ENCODE results near the gene KCNAB2.

Gene KCNAB2

GRCh38 chr1:6086762-6087376 is 41.2 kb downstream of the KCNAB2 start:
- Histone ChIP-seq H3K79me2 (ENCODE audit: control insufficient read depth, low read length) (no peaks in the 10 kb centered on the region), H3K9me3 (ENCODE audit: control insufficient read depth, insufficient read depth, low read length) (no peaks in the 10 kb centered on the region), H4K20me1 (ENCODE audit: control insufficient read depth, insufficient read depth, low read depth, low read length) (no peaks in the 10 kb centered on the region), H3K36me3 (ENCODE audit: control insufficient read depth, low read length) (no peaks in the 10 kb centered on the region), H3K4me2 (ENCODE audit: low read length) (no peak overlapping the region), H3K27ac (ENCODE audit: low read depth, low read length) (no peak overlapping the region), H3K27me3 (ENCODE audit: control insufficient read depth, low read length) (no peaks in the 10 kb centered on the region), H3K4me3 (ENCODE audit: low read length) (no peak overlapping the region), H3K9me2 (replicated peaks; ENCODE audit: control insufficient read depth, low read length) (no peaks in the 10 kb centered on the region), H3K4me1 (ENCODE audit: control insufficient read depth, low read length) (no peaks in the 10 kb centered on the region), H3F3A (ENCODE audit: control insufficient read depth, insufficient read depth) (no peaks in the 10 kb centered on the region)
- TF ChIP-seq, protein P1, sequence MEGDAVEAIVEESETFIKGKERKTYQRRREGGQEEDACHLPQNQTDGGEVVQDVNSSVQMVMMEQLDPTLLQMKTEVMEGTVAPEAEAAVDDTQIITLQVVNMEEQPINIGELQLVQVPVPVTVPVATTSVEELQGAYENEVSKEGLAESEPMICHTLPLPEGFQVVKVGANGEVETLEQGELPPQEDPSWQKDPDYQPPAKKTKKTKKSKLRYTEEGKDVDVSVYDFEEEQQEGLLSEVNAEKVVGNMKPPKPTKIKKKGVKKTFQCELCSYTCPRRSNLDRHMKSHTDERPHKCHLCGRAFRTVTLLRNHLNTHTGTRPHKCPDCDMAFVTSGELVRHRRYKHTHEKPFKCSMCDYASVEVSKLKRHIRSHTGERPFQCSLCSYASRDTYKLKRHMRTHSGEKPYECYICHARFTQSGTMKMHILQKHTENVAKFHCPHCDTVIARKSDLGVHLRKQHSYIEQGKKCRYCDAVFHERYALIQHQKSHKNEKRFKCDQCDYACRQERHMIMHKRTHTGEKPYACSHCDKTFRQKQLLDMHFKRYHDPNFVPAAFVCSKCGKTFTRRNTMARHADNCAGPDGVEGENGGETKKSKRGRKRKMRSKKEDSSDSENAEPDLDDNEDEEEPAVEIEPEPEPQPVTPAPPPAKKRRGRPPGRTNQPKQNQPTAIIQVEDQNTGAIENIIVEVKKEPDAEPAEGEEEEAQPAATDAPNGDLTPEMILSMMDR (IDR thresholded peaks at IDR 0.05; ENCODE audit: low read depth, low read length, poor library complexity, severe bottlenecking) = no peak
- no peak for TF ChIP-seq EZH2phosphoT487 (IDR thresholded peaks at IDR 0.05; ENCODE audit: borderline replicate concordance, low read length)

- no peak for TF ChIP-seq EZH2phosphoT487 (IDR thresholded peaks at IDR 0.05; ENCODE audit: borderline replicate concordance, low read length)
- TF ChIP-seq, protein P1 (IDR thresholded peaks at IDR 0.05; ENCODE audit: low read depth, low read length, poor library complexity, severe bottlenecking) = no peak
- H3K4me1 ChIP-seq (ENCODE audit: control insufficient read depth, low read length) = no peaks in the 10 kb centered on the region
- H3K79me2 ChIP-seq (ENCODE audit: control insufficient read depth, low read length) = no peaks in the 10 kb centered on the region
- H3F3A ChIP-seq (ENCODE audit: control insufficient read depth, insufficient read depth) = no peaks in the 10 kb centered on the region
- H3K4me2 ChIP-seq (ENCODE audit: low read length) = no peak overlapping the region
- H3K4me3 ChIP-seq (ENCODE audit: low read length) = no peak overlapping the region
- no peaks in the 10 kb centered on the region for H3K9me3 ChIP-seq (ENCODE audit: control insufficient read depth, insufficient read depth, low read length)
- no peaks in the 10 kb centered on the region for H4K20me1 ChIP-seq (ENCODE audit: control insufficient read depth, insufficient read depth, low read depth, low read length)
- no peaks in the 10 kb centered on the region for H3K9me2 ChIP-seq (replicated peaks; ENCODE audit: control insufficient read depth, low read length)
- no peaks in the 10 kb centered on the region for H3K36me3 ChIP-seq (ENCODE audit: control insufficient read depth, low read length)
- no peaks in the 10 kb centered on the region for H3K27me3 ChIP-seq (ENCODE audit: control insufficient read depth, low read length)
- H3K27ac ChIP-seq (ENCODE audit: low read depth, low read length) = no peak overlapping the region
These were observed 41.7 kb downstream of the KCNAB2 start for GRCh38 chr1:6087377-6087772.

DNA sequence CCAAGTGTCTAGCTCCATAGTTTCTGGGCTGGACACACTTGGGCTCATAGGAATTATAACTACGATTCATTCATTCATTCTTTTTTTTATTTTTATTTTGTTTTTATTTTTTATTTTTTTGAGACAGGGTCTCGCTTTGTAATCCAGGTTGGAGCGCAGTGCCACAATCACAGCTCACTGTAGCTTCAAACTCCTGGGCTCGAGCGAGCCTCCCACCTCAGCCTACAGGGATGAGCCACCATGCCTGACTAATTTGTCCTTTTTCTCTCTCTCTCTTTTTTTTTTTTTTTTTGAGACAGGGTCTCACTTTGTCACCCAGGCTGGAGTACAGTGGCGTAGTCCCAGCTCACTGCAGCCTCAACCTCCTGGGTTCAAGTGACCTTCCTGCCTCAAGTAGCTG is 42.3 kb downstream of the KCNAB2 start:
- H3K9me3 ChIP-seq (ENCODE audit: control insufficient read depth, insufficient read depth, low read length) = no peaks in the 10 kb centered on the region
- H3K27ac ChIP-seq (ENCODE audit: low read depth, low read length) = no peak overlapping the region
- no peaks in the 10 kb centered on the region for H3K36me3 ChIP-seq (ENCODE audit: control insufficient read depth, low read length)
- H3K4me1 ChIP-seq (ENCODE audit: control insufficient read depth, low read length) = no peaks in the 10 kb centered on the region
- H3K4me2 ChIP-seq (ENCODE audit: low read length) = no peak overlapping the region
- H3K27me3 ChIP-seq (ENCODE audit: control insufficient read depth, low read length) = no peaks in the 10 kb centered on the region
- H3K4me3 ChIP-seq (ENCODE audit: low read length) = no peak overlapping the region
- TF ChIP-seq EZH2phosphoT487 (IDR thresholded peaks at IDR 0.05; ENCODE audit: borderline replicate concordance, low read length) = no peak
- TF ChIP-seq, protein P1 (IDR thresholded peaks at IDR 0.05; ENCODE audit: low read depth, low read length, poor library complexity, severe bottlenecking) = no peak
- no peaks in the 10 kb centered on the region for H4K20me1 ChIP-seq (ENCODE audit: control insufficient read depth, insufficient read depth, low read depth, low read length)
- H3K79me2 ChIP-seq (ENCODE audit: control insufficient read depth, low read length) = no peaks in the 10 kb centered on the region
- no peaks in the 10 kb centered on the region for H3F3A ChIP-seq (ENCODE audit: control insufficient read depth, insufficient read depth)
- H3K9me2 ChIP-seq (replicated peaks; ENCODE audit: control insufficient read depth, low read length) = no peaks in the 10 kb centered on the region
